GM21723 (cell line): ENCODE data around the gene SMARCA4.
A peak's percentile ranks its signal among the peaks of the same experiment; 100 is the strongest.
"Not testable (repeated sequence)": the region's sequence is repeated elsewhere in the genome, so short reads cannot be mapped to it uniquely, and the experiment has no call there.

Source experiments
- ATAC-seq: cut with Tn5 transposase; IDR thresholded peaks from one replicate; pipeline ENCODE4 v1.9.1; 2021; ENCODE audit warnings: mild to moderate bottlenecking, moderate library complexity; ENCODE audit not compliant: unreplicated experiment

The SMARCA4 gene

GRCh38 chr19:10928563-10929401 is 32.0 kb upstream of the SMARCA4 start, which contains the start of the genes TIMM29 and YIPF2:
TIMM29 (plus strand) TSS chr19:10928811; CDS start chr19:10928823, 12 bp downstream.
YIPF2 (minus strand) TSS chr19:10928639; CDS start chr19:10928410, 229 bp downstream.
- ATAC-seq: peak; percentile 74

GRCh38 chr19:10929402-10929794 is 31.4 kb upstream of the SMARCA4 start:
- peak; percentile 13 for ATAC-seq

GRCh38 chr19:10935371-10936059 is 25.3 kb upstream of the SMARCA4 start:
- ATAC-seq: no peak

- no peak for ATAC-seq
Measured at GRCh38 chr19:10936661-10937084, 24.2 kb upstream of the SMARCA4 start.

GRCh38 chr19:10941649-10942048 is 19.2 kb upstream of the SMARCA4 start:
- not testable (repeated sequence) for ATAC-seq

GRCh38 chr19:10943412-10943811 is 17.4 kb upstream of the SMARCA4 start:
- not testable (repeated sequence) for ATAC-seq

GRCh38 chr19:10945264-10945663 is 15.6 kb upstream of the SMARCA4 start:
- no peak for ATAC-seq

GRCh38 chr19:10946958-10947657 is 13.7 kb upstream of the SMARCA4 start:
- ATAC-seq: no peak

GRCh38 chr19:10952809-10953208 is 8.0 kb upstream of the SMARCA4 start:
- ATAC-seq: no peak

GRCh38 chr19:10959277-10959968 is 1.4 kb upstream of the SMARCA4 start:
- not testable (repeated sequence) for ATAC-seq

- ATAC-seq: peak; percentile 34
Measured at GRCh38 chr19:10961073-10961860, 437 bp downstream of the SMARCA4 start.

GRCh38 chr19:10962863-10963262 is 2.0 kb downstream of the SMARCA4 start:
- ATAC-seq: no peak

- ATAC-seq: no peak
Measured at GRCh38 chr19:10963865-10964264, 3.0 kb downstream of the SMARCA4 start.

GRCh38 chr19:10964903-10965302 is 4.1 kb downstream of the SMARCA4 start:
- no peak for ATAC-seq

- ATAC-seq: no peak
Measured at GRCh38 chr19:10965398-10965797, 4.6 kb downstream of the SMARCA4 start.

GRCh38 chr19:10966809-10967208 is 6.0 kb downstream of the SMARCA4 start:
- ATAC-seq: no peak

- ATAC-seq: no peak
Measured at GRCh38 chr19:10968527-10969135, 7.8 kb downstream of the SMARCA4 start.

GRCh38 chr19:10971107-10971726 is 10.4 kb downstream of the SMARCA4 start:
- ATAC-seq: no peak
